SK-N-SH (cell line): Measurements from ENCODE around the gene ARID1B. TPM values are rescaled to one million over a fixed set of nuclear protein-coding genes. Genes with fewer than 3 reads are reported as not detected.

Experiments used
- CTCF ChIA-PET: fragments of 300-600, 350-600 bp; formaldehyde crosslinking; extraction: SDS; loops from one replicate; lab custom pipeline; 2021; lab: Yijun Ruan, JAX
- POLR2A ChIA-PET: fragments of 350-600 bp; sonication (Branson Sonifier 250); formaldehyde crosslinking; extraction: SDS; loops from one replicate; lab custom pipeline; 2020; ENCODE audit warnings: antibody characterized with exemption, inconsistent platforms; lab: Yijun Ruan, JAX
- DNase-seq: peaks from one replicate; pipeline ENCODE4 v3.0.0; 2012
- H2AFZ ChIP-seq: fragments of 200-600 bp; sonication (generic); 2 replicates; pipeline ENCODE4 v1.8.1; 2016; ENCODE audit warnings: antibody characterized with exemption, mild to moderate bottlenecking, low read depth
- H3F3A ChIP-seq: fragments of 200-600 bp; sonication (generic); replicated peaks from 2 replicates; pipeline ENCODE3; 2016; ENCODE audit warnings: antibody characterized with exemption, mild to moderate bottlenecking; ENCODE audit not compliant: insufficient read depth
- H3K27ac ChIP-seq, 2 experiments: fragments of 200-500 bp in 1 of 2; fragments of 200-600 bp in 1 of 2; sonication (Bioruptor generic) in 1 of 2; sonication (generic), shearing (Covaris generic) in 1 of 2; 2 replicates each; pipeline versions ENCODE4 v1.5.1 to v1.6.1; 2014 to 2016; ENCODE audit warnings: low read depth in 2 of 2, inconsistent platforms in 1 of 2, low read length in 1 of 2, mild to moderate bottlenecking in 1 of 2, mixed read lengths in 1 of 2
- H3K27me3 ChIP-seq: fragments of 200-600 bp; sonication (generic), shearing (Covaris generic); 2 replicates; pipeline ENCODE4 v1.6.1; 2016; ENCODE audit warnings: mixed run types; ENCODE audit not compliant: insufficient read depth
- H3K36me3 ChIP-seq, 2 experiments: fragments of 200-500 bp in 1 of 2; fragments of 200-600 bp in 1 of 2; sonication (Bioruptor generic) in 1 of 2; sonication (generic) in 1 of 2; replicated peaks in 1 of 2; 2 replicates each; pipeline versions ENCODE3 to v1.5.1; 2014 to 2016; ENCODE audit warnings: low read length in 1 of 2, mild to moderate bottlenecking in 1 of 2; ENCODE audit not compliant: insufficient read depth in 2 of 2, control insufficient read depth in 1 of 2
- H3K4me1 ChIP-seq, 2 experiments: fragments of 200-500 bp in 1 of 2; fragments of 200-600 bp in 1 of 2; sonication (Bioruptor generic) in 1 of 2; sonication (generic), shearing (Covaris generic) in 1 of 2; 2 replicates each; pipeline versions ENCODE4 v1.5.1 to v1.6.1; 2014 to 2016; ENCODE audit warnings: low read depth in 1 of 2, low read length in 1 of 2, mixed run types in 1 of 2; ENCODE audit not compliant: insufficient read depth in 2 of 2, control insufficient read depth in 1 of 2
- H3K4me2 ChIP-seq: fragments of 200-600 bp; sonication (generic), shearing (Covaris generic); 2 replicates; pipeline ENCODE4 v1.6.1; 2017; ENCODE audit warnings: mixed run types
- H3K4me3 ChIP-seq, 2 experiments: fragments of 200-500 bp in 1 of 2; fragments of 200-600 bp in 1 of 2; sonication (Bioruptor generic) in 1 of 2; sonication (generic), shearing (Covaris generic) in 1 of 2; 2 replicates each; pipeline versions ENCODE4 v1.5.1 to v1.8.1; 2014 to 2016; ENCODE audit warnings: low read depth in 2 of 2, inconsistent platforms in 1 of 2, low read length in 1 of 2, mild to moderate bottlenecking in 1 of 2, mixed read lengths in 1 of 2, moderate library complexity in 1 of 2
- H3K79me2 ChIP-seq: fragments of 200-600 bp; sonication (generic); 2 replicates; pipeline ENCODE4 v1.8.1; 2017; ENCODE audit warnings: mild to moderate bottlenecking; ENCODE audit not compliant: insufficient read depth
- H3K9ac ChIP-seq: fragments of 200-600 bp; sonication (generic); 2 replicates; pipeline ENCODE4 v1.6.1; 2017; ENCODE audit warnings: mixed run types
- H3K9me2 ChIP-seq: fragments of 200-600 bp; sonication (generic); 2 replicates; pipeline ENCODE4 v1.6.1; 2017; ENCODE audit warnings: mixed run types
- H3K9me3 ChIP-seq: fragments of 200-600 bp; sonication (generic); 2 replicates; pipeline ENCODE4 v1.6.1; 2017; ENCODE audit warnings: mixed run types, mild to moderate bottlenecking, moderate library complexity
- H4K20me1 ChIP-seq: fragments of 200-600 bp; sonication (generic); 2 replicates; pipeline ENCODE4 v1.6.1; 2017; ENCODE audit warnings: mild to moderate bottlenecking, mixed run types; ENCODE audit not compliant: insufficient read depth
- CHD2 ChIP-seq: fragments of 150-350 bp; IDR thresholded peaks from 2 replicates; pipeline ENCODE4 v1.6.1; 2018; ENCODE audit warnings: low read length; ENCODE audit not compliant: partially characterized antibody
- CTCF ChIP-seq: fragments of 200-600 bp; sonication (generic); IDR thresholded peaks from 2 replicates; pipeline ENCODE4 v1.6.1; 2017; ENCODE audit warnings: antibody characterized with exemption, mild to moderate bottlenecking, moderate library complexity
- FOSL2 ChIP-seq: IDR thresholded peaks from 2 replicates; pipeline ENCODE4 v1.4.0; 2012; ENCODE audit warnings: low read depth, mild to moderate bottlenecking, moderate library complexity, borderline replicate concordance
- FOXM1 ChIP-seq: IDR thresholded peaks from 2 replicates; pipeline ENCODE4 v1.4.0; 2012; ENCODE audit warnings: low read depth, mild to moderate bottlenecking
- GATA2 ChIP-seq: sonication (generic); formaldehyde crosslinking; IDR thresholded peaks from 2 replicates; pipeline ENCODE4 v1.5.0; 2020; ENCODE audit warnings: mild to moderate bottlenecking, missing genetic modification reagents
- JUND ChIP-seq: IDR thresholded peaks from 2 replicates; pipeline ENCODE4 v1.4.0; 2012
- MAX ChIP-seq: IDR thresholded peaks from 2 replicates; pipeline ENCODE4 v1.4.0; 2012; ENCODE audit warnings: low read depth
- MEF2A ChIP-seq: IDR thresholded peaks from 2 replicates; pipeline ENCODE4 v1.4.0; 2012; ENCODE audit warnings: low read depth, borderline replicate concordance
- NRF1 ChIP-seq: IDR thresholded peaks from 2 replicates; pipeline ENCODE4 v1.6.1; 2012; ENCODE audit warnings: low read depth, mild to moderate bottlenecking, low read length
- POLR2AphosphoS5 ChIP-seq: IDR thresholded peaks from 2 replicates; pipeline ENCODE4 v1.6.1; 2012; ENCODE audit warnings: low read depth, low read length
- RCOR1 ChIP-seq: fragments of 150-350 bp; IDR thresholded peaks from 2 replicates; pipeline ENCODE4 v1.6.1; 2017; ENCODE audit warnings: antibody characterized with exemption, low read length
- RFX5 ChIP-seq: IDR thresholded peaks from 2 replicates; pipeline ENCODE4 v1.6.1; 2012; ENCODE audit warnings: mild to moderate bottlenecking, improper control_type of control experiment, low read length
- SIN3A ChIP-seq: IDR thresholded peaks from 2 replicates; pipeline ENCODE4 v1.6.1; 2012; ENCODE audit warnings: low read depth, mild to moderate bottlenecking, low read length, moderate library complexity, borderline replicate concordance
- SMC3 ChIP-seq: IDR thresholded peaks from 2 replicates; pipeline ENCODE4 v1.6.1; 2012; ENCODE audit warnings: low read depth, low read length, improper control_type of control experiment
- TCF12 ChIP-seq: IDR thresholded peaks from 2 replicates; pipeline ENCODE4 v1.4.0; 2012
- USF1 ChIP-seq: IDR thresholded peaks from 2 replicates; pipeline ENCODE4 v1.4.0; 2012; ENCODE audit warnings: low read depth, borderline replicate concordance
- ZBTB33 ChIP-seq: IDR thresholded peaks from 2 replicates; pipeline ENCODE4 v1.4.0; 2012; ENCODE audit warnings: low read depth, borderline replicate concordance
- WGBS: methylation state at CpG from one replicate; pipeline ENCODE4 v1.1.6; 2017; ENCODE audit warnings: low lambda C conversion rate; 5-methylcytosine and 5-hydroxymethylcytosine counted together
- polyA plus RNA-seq, 3 experiments: library from polyadenylated mRNA; depleted of rRNA; stranded (reverse); fragments of >200 nt; gene quantifications; 2 replicates each; pipeline ENCODE4 v1.2.3, GENCODE V29; 2012

The ARID1B gene
- polyA plus RNA-seq, 1 of the 3 experiments (the other 2 are of a cell fraction), result 13.6 TPM

GRCh38 chr6:156988276-156989158 lies 211.3 kb downstream of the ARID1B start:
- POLR2A ChIA-PET, result interaction anchor here (0.6 kb wide), 1 partner anchor 12 kb away, joined by 3 read pairs; no protein-coding TSS in a partner anchor
- Histone ChIP-seq H3K9ac (no peak overlapping the region), H3K4me3 (no peak overlapping the region), H3K27me3 (no peaks in the 10 kb centered on the region), H4K20me1 (peaks cover 75% of the 10 kb centered on the region), H3K36me3 (no peaks in the 10 kb centered on the region), H2AFZ (no peak overlapping the region), H3K9me2 (no peaks in the 10 kb centered on the region), H3K4me2 (no peak overlapping the region), H3K79me2 (peaks cover 100% of the 10 kb centered on the region), H3K9me3 (no peaks in the 10 kb centered on the region), H3F3A (peaks cover 13% of the 10 kb centered on the region), H3K4me1 (peaks cover 7 to 23% of the 10 kb centered on the region in 2 experiments; a peak in 3 of 4 replicates), H3K27ac (peak overlapping the region in 1 of 2 experiments; percentile 53; a peak in 2 of 4 replicates)
- WGBS, result 81% methylated on average over 6 of the region's 6 CpGs
- peak; percentile 39 for DNase-seq
- CTCF ChIA-PET, result interaction anchor here (1.0 kb wide), 1 partner anchor 46 kb away, joined by 3 read pairs; no protein-coding TSS in a partner anchor
- no peak for TF ChIP-seq FOXM1
- no peak for TF ChIP-seq JUND
- no peak for TF ChIP-seq CTCF
- TF ChIP-seq USF1, result no peak
- TF ChIP-seq RFX5, result no peak
- no peak for TF ChIP-seq SIN3A
- no peak for TF ChIP-seq MAX
- TF ChIP-seq FOSL2, result no peak
- no peak for TF ChIP-seq POLR2AphosphoS5
- TF ChIP-seq GATA2, result peak; percentile 29; the same call in 1 of the 2 replicates
- TF ChIP-seq MEF2A, result no peak
- TF ChIP-seq CHD2, result peak; percentile 33
- no peak for TF ChIP-seq RCOR1
- TF ChIP-seq ZBTB33, result no peak
- no peak for TF ChIP-seq NRF1
- no peak for TF ChIP-seq TCF12
- no peak for TF ChIP-seq SMC3
